Measurements from ENCODE around the gene CMIP.

DNA sequence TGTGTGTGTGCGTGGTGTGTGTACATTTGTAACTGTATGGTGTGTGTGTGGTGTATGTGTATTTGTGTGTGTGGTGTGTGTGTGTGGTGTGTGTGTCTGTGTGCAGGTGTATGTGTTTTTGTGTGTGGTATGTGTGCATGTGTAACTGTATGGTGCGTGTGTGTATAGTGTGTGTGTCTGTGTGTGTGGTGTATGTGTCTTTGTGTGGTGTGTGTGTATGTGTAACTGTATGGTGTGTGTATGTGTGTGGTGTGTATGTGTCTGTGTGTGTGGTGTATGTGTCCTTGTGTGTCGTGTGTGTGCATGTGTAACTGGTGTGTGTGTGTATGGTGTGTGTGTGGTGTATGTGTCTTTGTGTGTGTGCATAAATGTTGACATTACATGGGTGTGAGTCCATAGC lies 170.8 kb downstream of the CMIP start:
- TF ChIP-seq GATA2 (IDR thresholded peaks at IDR 0.05; ENCODE audit: low read depth, low read length) = no peak
- no peak for TF ChIP-seq GATA3 (IDR thresholded peaks at IDR 0.05; ENCODE audit: low read depth, low read length)

Data from SH-SY5Y (cell line).